Measurements from ENCODE around the gene KCNJ10.

GRCh38 chr1:160053548-160054365 is 16.2 kb downstream of the KCNJ10 start:
- TF ChIP-seq CTCF (optimal IDR thresholded peaks at IDR 0.05 in 1 of 3, IDR thresholded peaks at IDR 0.05 in 1 of 3, conservative IDR thresholded peaks at IDR 0.05 in 1 of 3; ENCODE audit: extremely low read depth in 1 of 3, insufficient read depth in 2 of 3, low read length in 3 of 3) = no peak
- no peak for TF ChIP-seq EZH2 (IDR thresholded peaks at IDR 0.05; ENCODE audit: low read length)

All from keratinocyte (primary cell).